Renal cortex interstitium (tissue), 11 donors: Measurements from ENCODE around the gene TYW1B. TPM values are rescaled to one million over a fixed set of nuclear protein-coding genes. Genes with fewer than 3 reads are reported as not detected.
"Not testable (repeated sequence)": the region's sequence is repeated elsewhere in the genome, so short reads cannot be mapped to it uniquely, and the experiment has no call there.

Experiments used
- DNase-seq, 11 donors: peaks; one replicate each; pipeline ENCODE4 v3.0.0-alpha.2; 2013; ENCODE audit warnings: low read depth in 9 of 11, low spot score in 4 of 11; ENCODE audit errors: extremely low read depth in 1 of 11
- polyA plus RNA-seq, 3 donors: library from polyadenylated mRNA; unstranded; fragments of 120-200 nt; gene quantifications; one replicate each; pipeline ENCODE4 v1.2.1, GENCODE V29; 2013; ENCODE audit not compliant: insufficient read length in 3 of 3

The TYW1B gene
- polyA plus RNA-seq, 3 donors = 3.8 to 6.8 (median 4.2) TPM

DNA sequence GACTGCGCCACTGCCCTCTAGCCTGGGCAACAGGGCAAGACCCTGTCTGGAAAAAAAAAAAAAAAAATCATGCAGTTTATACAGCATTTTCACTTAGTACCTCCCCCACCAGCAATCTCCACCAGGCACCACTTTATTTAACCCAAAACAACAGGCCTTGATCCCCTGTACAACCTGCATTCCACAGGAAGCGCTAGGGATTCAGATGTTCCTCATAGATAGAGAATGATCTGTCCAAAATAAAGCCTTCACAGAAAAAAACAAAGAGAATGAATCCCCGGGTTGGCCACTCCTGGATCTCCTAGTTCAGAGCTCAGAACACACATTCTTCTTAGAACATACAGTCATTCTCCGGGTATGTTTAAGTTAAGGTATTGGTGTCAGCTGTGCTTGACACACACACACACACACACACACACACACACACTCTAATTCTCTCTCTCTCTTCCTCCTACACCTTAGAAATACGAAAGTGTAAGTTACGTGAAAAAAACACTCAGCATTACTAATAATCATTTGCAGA is 110.7 kb downstream of the TYW1B start:
- DNase-seq = not testable (repeated sequence)

DNA sequence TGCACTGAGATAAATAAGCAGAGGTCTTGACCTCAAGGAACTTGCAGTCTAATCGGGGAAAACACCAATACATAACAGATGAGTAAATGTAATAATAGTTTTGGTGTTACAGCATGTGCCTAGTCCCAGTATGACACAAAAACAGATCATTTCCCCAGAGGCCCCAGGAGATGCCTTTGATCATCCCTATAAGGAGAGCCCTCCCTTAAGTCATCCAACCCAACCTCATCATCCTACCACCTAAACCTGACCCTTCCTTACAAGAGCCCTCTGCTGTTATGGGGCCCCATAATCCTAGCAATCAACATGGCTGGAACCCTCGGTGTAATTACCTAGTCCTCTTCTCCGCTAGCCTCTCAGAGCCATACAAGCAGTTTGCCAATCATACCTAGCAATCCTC is 116.1 kb downstream of the TYW1B start:
- DNase-seq = not testable (repeated sequence)

DNA sequence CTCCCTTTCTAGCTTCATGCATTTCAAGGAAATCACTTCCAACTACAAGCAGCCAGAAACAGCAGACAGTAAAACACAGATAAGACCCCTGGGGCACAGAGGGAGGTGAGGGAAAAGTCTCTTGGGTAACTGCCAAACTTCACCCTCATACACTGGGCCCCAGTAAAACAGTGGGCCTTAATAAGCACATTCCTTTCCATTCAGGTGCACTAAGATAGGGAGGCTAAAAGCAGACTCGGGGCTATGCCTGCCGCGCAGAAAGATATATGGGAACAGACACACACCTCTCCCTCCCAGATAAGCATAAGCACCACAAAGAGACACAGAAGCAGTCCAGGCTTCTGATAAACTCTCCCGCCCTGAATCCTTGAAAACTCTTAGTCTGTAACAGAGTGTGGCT is 117.0 kb downstream of the TYW1B start:
- DNase-seq = no peak

DNA sequence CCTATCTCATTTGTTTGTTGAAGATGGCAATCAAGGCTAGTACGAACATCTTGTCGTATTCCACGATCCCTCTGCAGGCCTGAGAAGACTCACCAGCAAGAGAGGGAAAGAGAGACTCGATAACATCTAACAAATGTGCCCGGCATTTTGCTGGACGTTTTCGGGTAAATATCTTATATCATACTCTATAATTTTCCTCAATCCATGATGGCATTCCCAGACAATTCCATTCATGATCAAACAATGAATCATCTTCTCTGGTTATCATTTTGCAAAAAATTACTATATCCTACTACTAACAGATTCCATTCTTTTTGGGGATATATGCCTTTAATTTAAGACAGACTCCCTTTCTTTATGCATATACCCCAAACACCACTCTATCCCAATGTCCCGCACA is 118.1 kb downstream of the TYW1B start:
- DNase-seq = no peak

DNA sequence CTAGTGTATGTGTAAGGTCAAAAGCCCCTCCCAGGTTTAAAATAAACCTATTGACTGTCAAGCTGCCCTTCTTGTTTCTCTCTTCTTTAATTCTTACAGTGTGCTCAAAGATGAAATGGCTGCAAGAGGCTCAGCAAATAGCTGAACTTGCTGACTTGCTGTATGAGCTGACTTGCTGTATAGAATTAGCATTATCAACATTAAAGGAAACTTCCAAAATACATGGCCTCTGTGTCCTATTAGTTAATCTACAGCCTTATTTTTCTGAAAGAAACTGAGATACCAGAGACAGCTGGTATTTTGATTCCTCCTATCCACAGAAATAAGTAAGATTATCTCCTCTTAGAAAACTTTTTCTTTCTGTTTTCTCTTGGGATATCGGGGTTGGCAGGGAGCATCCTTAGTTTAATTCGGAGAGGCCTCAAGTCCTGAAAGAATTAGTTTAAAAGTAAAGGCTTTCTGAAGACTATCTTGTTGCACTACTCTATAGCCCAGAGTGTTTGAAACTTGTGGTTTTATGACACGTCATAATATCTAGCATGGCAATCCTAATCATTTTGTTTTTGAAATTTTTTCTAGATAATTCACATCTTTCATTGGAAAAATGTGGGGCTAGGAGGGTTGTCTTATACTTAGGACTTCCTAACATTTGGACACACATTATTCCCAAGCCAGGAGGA is 119.5 kb downstream of the TYW1B start:
- not testable (repeated sequence) for DNase-seq

DNA sequence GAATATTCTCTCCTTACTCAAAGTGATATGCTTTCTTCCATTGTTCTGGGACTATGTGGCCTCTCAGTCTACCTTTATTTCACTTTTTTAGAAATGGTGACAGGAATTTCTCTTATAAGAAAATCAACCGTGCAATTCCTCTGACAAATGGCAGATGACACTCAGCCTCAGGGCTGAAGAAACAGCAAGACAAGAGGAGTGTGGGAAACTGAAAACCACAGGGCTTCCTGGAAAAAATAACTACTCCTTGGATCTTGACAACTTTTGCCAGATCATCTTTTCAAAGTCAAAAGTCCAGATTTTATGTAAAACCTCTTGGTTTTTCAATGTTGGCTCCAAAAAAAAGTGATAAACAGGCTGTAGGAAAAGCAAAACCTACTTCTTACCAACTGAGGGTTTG is 121.5 kb downstream of the TYW1B start:
- no peak for DNase-seq

DNA sequence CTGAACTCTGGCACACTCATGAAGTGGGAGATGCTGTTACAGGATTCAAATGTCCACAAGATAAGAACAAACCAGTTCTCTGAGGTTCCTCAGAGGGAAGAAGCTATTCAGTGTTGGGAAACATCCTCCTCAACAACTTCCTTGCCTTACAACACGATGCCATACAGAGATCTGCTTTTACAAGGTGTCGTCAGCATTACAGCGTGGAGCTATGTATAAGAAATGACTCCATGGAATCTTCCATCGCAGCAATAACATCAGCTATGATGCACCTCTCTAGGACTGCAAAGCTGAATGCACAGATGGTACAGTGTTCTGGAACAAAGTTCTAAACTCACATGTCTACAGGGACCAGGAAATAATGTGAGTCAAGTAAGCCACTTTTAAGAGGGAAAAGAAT is 122.3 kb downstream of the TYW1B start:
- not testable (repeated sequence) for DNase-seq

DNA sequence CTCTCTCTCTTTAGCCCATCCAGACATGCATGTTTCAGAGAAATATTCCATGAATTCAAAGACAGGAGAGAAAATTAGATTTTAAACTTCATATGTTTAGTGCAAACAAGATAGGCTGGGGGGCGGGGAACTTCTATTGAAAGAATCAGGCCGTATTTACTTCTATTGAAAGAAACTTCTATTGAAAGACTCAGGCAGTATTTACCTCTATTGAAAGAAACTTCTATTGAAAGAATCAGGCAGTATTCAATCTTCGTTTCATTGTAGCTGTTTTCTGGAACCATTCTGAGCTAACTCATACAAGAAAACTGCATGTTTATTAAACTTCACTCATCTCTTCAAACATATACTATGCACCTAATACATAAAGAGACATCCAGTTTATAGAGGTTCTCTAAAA is 123.1 kb downstream of the TYW1B start:
- no peak for DNase-seq

DNA sequence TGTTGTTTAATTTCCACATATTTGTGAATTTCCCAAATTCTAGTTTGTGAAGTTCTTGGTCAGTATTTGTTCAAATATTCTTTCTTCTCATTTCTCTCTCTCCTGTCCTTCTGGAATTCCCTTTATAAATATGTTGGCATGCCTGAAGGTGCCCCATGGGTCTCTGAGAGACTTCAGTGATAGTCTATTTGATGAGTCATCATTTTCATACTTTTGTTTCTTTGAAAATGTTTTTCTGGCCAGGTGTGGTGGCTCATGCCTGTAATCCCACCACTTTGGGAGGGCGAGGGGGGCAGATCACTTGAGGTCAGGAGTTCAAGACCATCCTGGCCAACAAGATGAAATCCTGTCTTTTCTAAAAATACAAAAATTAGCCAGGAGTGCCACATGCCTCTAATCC is 127.5 kb downstream of the TYW1B start:
- not testable (repeated sequence) for DNase-seq

DNA sequence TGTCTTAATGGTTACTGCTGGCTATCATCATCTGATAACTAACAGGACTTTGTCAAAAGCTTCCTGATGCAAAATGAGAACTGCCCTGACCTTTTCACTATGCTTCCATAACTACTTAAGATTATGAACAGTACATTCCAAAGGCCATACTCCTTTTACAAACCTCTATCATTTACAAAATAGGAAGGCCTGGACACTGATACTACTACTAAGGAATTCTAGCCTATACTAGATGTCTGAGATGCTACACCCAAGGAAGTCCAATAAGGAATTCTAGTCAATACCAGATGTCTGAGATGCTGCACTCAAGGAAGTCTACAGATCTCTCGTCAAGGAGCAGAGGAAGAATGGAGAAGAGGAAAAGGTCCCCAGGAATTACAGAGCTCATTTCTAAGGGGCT is 130.9 kb downstream of the TYW1B start:
- DNase-seq = not testable (repeated sequence)

DNA sequence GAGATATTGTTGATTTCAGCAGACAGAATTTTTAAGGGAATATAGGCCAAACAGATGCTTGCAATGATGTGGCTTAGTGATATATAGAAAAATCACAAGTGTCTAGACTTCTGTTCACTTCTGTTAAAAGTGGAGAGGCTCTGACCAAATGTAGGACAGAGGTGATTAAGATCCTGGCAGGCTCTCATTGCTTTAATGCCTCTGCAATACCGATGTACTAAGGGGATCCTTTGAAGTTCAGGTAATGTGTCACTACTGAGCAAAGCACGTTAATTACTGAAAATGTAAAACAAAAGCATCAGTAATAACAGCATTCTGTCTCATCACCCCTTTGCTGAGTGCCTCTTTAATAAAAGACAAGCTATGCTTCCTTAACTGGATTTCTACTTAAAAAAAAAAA is 131.4 kb downstream of the TYW1B start:
- DNase-seq = not testable (repeated sequence)

DNA sequence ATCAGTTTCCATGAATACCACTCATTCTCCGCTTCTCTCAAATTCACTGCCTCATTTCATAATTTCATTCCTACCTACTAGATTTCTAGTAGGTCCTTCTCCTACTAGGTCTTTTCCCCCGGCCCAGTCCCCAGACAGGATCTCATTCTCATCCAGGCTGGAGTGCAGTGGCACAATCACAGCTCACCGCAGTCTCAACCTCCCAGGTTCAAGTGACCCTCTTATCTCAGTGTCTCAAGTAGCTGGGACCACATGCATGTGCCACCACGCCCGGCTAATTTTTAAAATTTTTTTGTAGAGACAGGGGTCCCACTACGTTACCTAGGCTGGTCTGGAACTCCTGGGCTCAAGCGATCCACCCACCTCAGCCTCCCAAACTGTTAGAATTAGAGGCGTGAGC is 132.5 kb downstream of the TYW1B start:
- DNase-seq = not testable (repeated sequence)

DNA sequence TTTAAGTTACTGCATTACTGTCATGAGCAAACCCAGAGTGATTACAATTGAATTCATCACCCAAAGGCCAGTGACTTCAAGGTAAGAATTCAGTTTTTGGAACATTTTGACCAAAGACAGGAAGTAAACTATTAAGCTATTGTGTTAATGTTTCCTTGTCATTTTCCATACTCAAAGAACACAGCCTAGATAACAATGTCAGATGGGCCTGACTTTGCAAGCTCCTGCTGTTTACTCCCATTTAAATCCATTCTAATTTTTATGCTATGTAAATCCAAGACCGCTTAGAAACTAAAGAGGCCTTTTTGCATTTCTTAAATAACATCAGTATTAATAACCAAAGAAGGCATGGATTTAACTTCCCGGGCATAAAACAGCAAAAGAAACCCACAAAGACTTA is 136.6 kb downstream of the TYW1B start:
- DNase-seq = not testable (repeated sequence)

DNA sequence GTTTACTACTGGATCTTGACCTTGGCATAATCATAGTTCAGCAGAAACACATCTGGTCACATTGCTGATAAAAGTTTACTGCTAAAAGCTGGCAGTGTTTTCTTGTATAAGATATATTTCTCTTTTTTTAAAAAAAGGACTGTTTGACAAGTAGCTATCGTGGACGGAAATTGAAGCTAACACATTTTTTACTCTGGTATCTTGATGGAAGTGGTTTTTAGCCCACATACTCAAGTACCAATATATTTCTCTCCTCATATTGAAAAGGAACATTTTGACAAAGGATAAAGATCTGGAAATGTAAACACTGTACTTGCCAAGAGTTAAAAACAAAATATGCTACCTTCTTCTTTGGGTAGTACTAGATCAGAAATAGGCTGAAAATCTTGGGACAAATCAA is 137.8 kb downstream of the TYW1B start:
- DNase-seq = not testable (repeated sequence)

DNA sequence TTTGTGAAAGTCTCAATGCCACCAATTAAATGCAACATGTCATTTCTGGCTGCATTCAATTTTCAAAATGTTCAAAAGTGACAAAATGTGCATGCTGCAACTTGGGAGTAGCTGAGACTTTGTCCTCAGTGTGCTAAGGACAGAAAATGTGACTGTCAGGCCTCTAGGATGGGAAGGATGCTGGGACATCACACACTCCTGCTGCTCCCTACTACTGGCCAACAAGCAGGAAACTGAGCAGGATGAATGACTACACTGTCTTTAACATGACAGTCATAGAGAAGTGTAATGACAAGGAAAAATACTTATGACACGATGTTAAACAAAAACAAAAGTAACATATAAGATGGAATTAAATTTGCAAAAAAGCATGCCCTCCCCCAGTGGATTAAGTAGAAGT is 138.7 kb downstream of the TYW1B start:
- DNase-seq = not testable (repeated sequence)

DNA sequence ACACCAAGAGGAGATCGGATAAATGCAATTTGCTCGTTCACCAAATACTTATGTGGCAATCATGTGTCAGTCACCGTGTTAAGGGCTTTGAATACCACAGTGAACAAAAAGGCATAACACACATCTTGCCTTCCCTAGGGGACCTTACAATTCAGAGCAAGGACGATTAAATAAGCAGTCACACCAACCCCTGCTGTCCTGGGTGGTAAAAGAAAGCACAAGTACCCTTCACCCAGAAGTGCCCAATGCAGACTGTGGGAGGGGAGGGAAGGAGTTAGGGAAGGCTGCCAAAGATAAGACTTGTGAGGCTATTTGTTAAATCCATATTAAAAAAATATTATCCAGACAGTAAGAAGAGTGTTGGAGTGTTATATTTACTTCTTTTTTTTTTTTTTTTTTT is 146.8 kb downstream of the TYW1B start:
- DNase-seq = not testable (repeated sequence)

DNA sequence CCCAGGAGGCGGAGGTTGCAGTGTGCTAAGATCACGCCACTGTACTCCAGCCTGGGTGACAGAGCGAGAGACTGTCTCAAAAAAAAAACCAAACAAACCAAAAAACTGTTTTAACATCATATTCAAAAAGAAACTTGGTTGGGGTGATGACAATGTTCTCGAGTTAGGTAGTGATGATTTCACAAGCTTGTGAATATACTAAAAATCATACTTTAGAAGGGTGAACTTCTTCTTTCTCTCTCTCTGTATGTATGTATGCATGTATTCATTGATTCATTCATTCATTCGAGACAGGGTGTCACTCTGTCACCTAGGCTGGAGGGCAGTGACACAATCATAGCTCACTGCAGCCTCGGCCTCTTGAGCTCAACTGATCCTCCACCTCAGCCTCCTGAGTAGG is 151.1 kb downstream of the TYW1B start:
- DNase-seq = not testable (repeated sequence)

DNA sequence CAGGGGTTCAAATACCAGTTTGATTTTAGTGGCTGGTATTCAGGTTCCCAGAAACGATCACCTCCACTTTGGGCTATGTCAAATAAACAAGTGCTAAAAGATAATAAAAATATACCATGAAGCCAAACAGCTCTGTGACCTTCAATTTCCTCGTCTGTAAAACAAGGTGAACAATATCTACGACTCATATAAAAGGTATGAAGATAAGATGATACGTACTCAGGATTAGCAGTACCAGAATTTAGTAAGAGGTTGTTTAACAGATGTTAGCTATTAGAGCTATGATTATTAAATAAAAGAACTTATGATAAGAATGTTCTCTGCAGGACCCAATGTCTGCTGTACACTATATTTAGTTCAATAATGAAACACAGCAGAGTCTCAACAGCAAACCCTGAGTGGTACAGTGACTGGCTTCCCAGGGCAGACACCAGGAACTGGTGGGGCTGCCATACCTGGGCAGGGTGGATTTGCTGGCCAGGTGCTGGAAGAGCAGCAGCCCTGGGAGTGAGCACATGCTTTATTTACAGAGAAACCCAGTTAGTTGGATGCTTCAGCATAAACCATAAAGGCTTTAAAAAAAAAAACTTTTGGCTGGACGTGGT is 151.8 kb downstream of the TYW1B start:
- DNase-seq = not testable (repeated sequence)

DNA sequence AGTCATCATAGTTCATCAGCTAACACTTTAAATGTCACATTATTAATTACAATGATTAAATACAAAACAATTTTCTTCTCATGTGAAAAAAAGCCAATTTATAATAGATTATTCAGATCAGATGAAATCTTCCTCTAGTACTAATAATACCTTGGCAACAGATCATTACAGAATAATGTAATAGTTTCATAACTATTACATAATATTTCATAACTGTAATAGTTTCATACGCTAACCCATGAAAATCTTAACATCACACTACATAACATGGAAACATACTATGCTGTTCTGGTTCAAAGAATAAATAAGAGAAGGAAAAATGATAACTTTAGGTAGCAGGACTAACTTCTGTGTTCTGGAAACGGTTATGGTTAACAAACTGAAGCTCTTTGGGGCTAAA is 152.3 kb downstream of the TYW1B start:
- DNase-seq = not testable (repeated sequence)

DNA sequence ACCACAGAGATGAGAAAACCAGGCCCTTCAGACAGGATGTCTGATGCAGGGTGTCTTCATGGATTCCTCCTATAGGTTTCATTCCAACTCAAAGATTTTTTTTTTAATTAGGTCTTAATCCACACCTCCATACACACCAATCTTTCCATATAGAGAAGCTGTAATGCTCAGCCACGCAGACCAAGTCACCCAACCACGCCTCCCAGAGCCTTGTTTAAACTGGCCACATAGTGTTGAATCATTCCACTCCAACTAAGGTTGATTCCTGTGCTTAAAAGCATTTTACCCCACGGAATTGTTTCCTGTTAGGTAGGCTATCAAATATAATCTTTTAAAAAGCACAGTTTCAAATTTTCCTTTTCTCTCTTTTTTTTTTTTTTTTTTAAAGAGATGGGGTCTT is 153.6 kb downstream of the TYW1B start:
- no peak for DNase-seq

DNA sequence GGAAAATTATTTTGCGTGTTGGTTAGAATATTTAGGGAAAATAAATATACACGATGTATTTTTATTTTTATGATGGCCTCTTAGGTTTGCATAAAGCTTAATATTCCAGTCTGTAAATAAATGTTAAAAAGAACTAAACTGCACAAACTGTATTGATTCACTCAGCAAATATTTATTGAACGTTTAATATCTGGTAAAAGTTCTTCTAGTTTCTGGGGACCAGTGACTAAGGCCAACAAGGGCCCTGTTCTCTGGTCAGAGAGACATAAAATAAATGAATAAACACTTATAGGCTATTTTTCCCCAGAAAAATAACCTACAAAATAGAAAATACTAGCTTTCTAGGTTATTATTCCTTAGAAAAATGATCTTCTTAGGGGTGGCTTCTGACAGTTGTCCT is 157.2 kb downstream of the TYW1B start:
- not testable (repeated sequence) for DNase-seq
